Stimulated activated CD4-positive, alpha-beta T cell treated with anti-CD3 and anti-CD28 coated beads, Interleukin-4, amount 100 ng/mL, for 1 hour (primary cell): Measurements from ENCODE around the gene CCDC146.

Experiments
- DNase-seq: peaks from one replicate; pipeline ENCODE4 v3.0.0-alpha.2; 2020

The CCDC146 gene

GRCh38 chr7:77295549-77295948 is 173.1 kb downstream of the CCDC146 start:
- no peak for DNase-seq

GRCh38 chr7:77306231-77307067 is 184.0 kb downstream of the CCDC146 start:
- no peak for DNase-seq

- DNase-seq = no peak
Observed at GRCh38 chr7:77308792-77309191, 186.4 kb downstream of the CCDC146 start.

- DNase-seq = no peak
Observed at GRCh38 chr7:77309714-77310220, 187.4 kb downstream of the CCDC146 start.

GRCh38 chr7:77310982-77311381 is 188.6 kb downstream of the CCDC146 start:
- DNase-seq = no peak

GRCh38 chr7:77313085-77313484 is 190.7 kb downstream of the CCDC146 start:
- no peak for DNase-seq

GRCh38 chr7:77313876-77314480 is 191.6 kb downstream of the CCDC146 start:
- no peak for DNase-seq

GRCh38 chr7:77315182-77315591 is 192.8 kb downstream of the CCDC146 start:
- DNase-seq = no peak

- no peak for DNase-seq
Observed at GRCh38 chr7:77316219-77316978, 194.0 kb downstream of the CCDC146 start.

GRCh38 chr7:77318019-77318418 is 195.6 kb downstream of the CCDC146 start:
- DNase-seq = no peak

GRCh38 chr7:77320137-77320536 is 197.7 kb downstream of the CCDC146 start:
- no peak for DNase-seq

- DNase-seq = no peak
Observed at GRCh38 chr7:77320714-77321113, 198.3 kb downstream of the CCDC146 start.

GRCh38 chr7:77321300-77321699 is 198.9 kb downstream of the CCDC146 start:
- DNase-seq = no peak

GRCh38 chr7:77326131-77326530 is 203.7 kb downstream of the CCDC146 start:
- no peak for DNase-seq

- no peak for DNase-seq
Observed at GRCh38 chr7:77327067-77327931, 204.9 kb downstream of the CCDC146 start.

GRCh38 chr7:77327932-77328628 is 205.7 kb downstream of the CCDC146 start:
- no peak for DNase-seq

- no peak for DNase-seq
Observed at GRCh38 chr7:77328669-77329068, 206.3 kb downstream of the CCDC146 start.

- no peak for DNase-seq
Observed at GRCh38 chr7:77329466-77330168, 207.2 kb downstream of the CCDC146 start.

GRCh38 chr7:77330169-77330882 is 207.9 kb downstream of the CCDC146 start:
- DNase-seq = no peak

- DNase-seq = peak; percentile 10
Observed at GRCh38 chr7:77331938-77332695, 209.7 kb downstream of the CCDC146 start.
